Stimulated activated memory B cell treated with anti-CD40 and anti-IgM and Interleukin-4, amounts not matched to agents 10 μg/mL and 1 μg/mL and 100 μg/mL, for 72 hours (primary cell): ENCODE data around the gene PDGFRB.

Experiments
- ATAC-seq: fragments of 150-1000 bp; cut with Tn5 transposase; 2 replicates; pipeline ENCODE4 v1.10.0; 2021
- H3K27ac Mint-ChIP-seq: one replicate; pipeline ENCODE4 v1.8.0; 2022; ENCODE audit warnings: mild to moderate bottlenecking, mixed read lengths
- H3K27me3 Mint-ChIP-seq: one replicate; pipeline ENCODE4 v1.8.0; 2022; ENCODE audit warnings: mixed read lengths
- H3K36me3 Mint-ChIP-seq: one replicate; pipeline ENCODE4 v1.8.0; 2022; ENCODE audit warnings: mixed read lengths
- H3K4me1 Mint-ChIP-seq: one replicate; pipeline ENCODE4 v1.8.0; 2022; ENCODE audit warnings: mixed read lengths
- H3K4me3 Mint-ChIP-seq: one replicate; pipeline ENCODE4 v1.8.0; 2022; ENCODE audit warnings: mild to moderate bottlenecking, moderate library complexity, mixed read lengths
- H3K9me3 Mint-ChIP-seq: one replicate; pipeline ENCODE4 v1.8.0; 2022; ENCODE audit warnings: mixed read lengths

PDGFRB gene

GRCh38 chr5:150146862-150147601, 8.6 kb downstream of the PDGFRB start:
- no peaks in the 10 kb centered on the region for H3K36me3 Mint-ChIP-seq
- no peak for ATAC-seq
- H3K27me3 Mint-ChIP-seq, result peaks cover 9% of the 10 kb centered on the region
- H3K9me3 Mint-ChIP-seq, result no peaks in the 10 kb centered on the region
- no peak overlapping the region for H3K27ac Mint-ChIP-seq
- H3K4me3 Mint-ChIP-seq, result no peak overlapping the region
- H3K4me1 Mint-ChIP-seq, result peaks cover 5% of the 10 kb centered on the region

- no peak overlapping the region for H3K27ac Mint-ChIP-seq
These were observed 9.4 kb downstream of the PDGFRB start for GRCh38 chr5:150146235-150146634.

GRCh38 chr5:150144879-150145278, 10.8 kb downstream of the PDGFRB start:
- Mint-ChIP-seq H3K27ac (no peak overlapping the region), H3K4me3 (no peak overlapping the region), H3K4me1 (peaks cover 5% of the 10 kb centered on the region), H3K9me3 (no peaks in the 10 kb centered on the region), H3K27me3 (peaks cover 9% of the 10 kb centered on the region), H3K36me3 (no peaks in the 10 kb centered on the region)
- no peak for ATAC-seq

More at GRCh38 chr5:150146235-150146634, 9.4 kb downstream of the PDGFRB start:
- Mint-ChIP-seq H3K27me3 (peaks cover 9% of the 10 kb centered on the region), H3K36me3 (no peaks in the 10 kb centered on the region), H3K4me3 (no peak overlapping the region), H3K4me1 (peaks cover 5% of the 10 kb centered on the region), H3K9me3 (no peaks in the 10 kb centered on the region)
- ATAC-seq, result no peak

- Mint-ChIP-seq H3K9me3 (no peaks in the 10 kb centered on the region), H3K27me3 (peaks cover 9% of the 10 kb centered on the region), H3K27ac (peak overlapping the region; percentile 6), H3K36me3 (no peaks in the 10 kb centered on the region), H3K4me3 (no peak overlapping the region), H3K4me1 (peaks cover 5% of the 10 kb centered on the region)
- ATAC-seq, result no peak
These were observed 11.3 kb downstream of the PDGFRB start for GRCh38 chr5:150144246-150144801.

- no peak for ATAC-seq
- Mint-ChIP-seq H3K4me1 (peaks cover 5% of the 10 kb centered on the region), H3K27me3 (peaks cover 4% of the 10 kb centered on the region)
These were observed 12.0 kb downstream of the PDGFRB start for GRCh38 chr5:150143350-150144245.

GRCh38 chr5:150142959-150143349, 12.7 kb downstream of the PDGFRB start:
- no peak overlapping the region for H3K27ac Mint-ChIP-seq
- peaks cover under 1% of the 10 kb centered on the region for H3K27me3 Mint-ChIP-seq
- H3K9me3 Mint-ChIP-seq, result no peaks in the 10 kb centered on the region

More at GRCh38 chr5:150143350-150144245, 12.0 kb downstream of the PDGFRB start:
- Mint-ChIP-seq H3K9me3 (no peaks in the 10 kb centered on the region), H3K4me3 (no peak overlapping the region), H3K36me3 (no peaks in the 10 kb centered on the region), H3K27ac (peak overlapping the region; percentile 6)

GRCh38 chr5:150142185-150142958, 13.3 kb downstream of the PDGFRB start:
- no peak overlapping the region for H3K27ac Mint-ChIP-seq
- H3K4me1 Mint-ChIP-seq, result peaks cover 5% of the 10 kb centered on the region
- H3K4me3 Mint-ChIP-seq, result no peak overlapping the region
- peaks cover 7% of the 10 kb centered on the region for H3K27me3 Mint-ChIP-seq
- ATAC-seq, result no peak
- H3K36me3 Mint-ChIP-seq, result no peaks in the 10 kb centered on the region
- H3K9me3 Mint-ChIP-seq, result no peaks in the 10 kb centered on the region

More at GRCh38 chr5:150142959-150143349, 12.7 kb downstream of the PDGFRB start:
- peaks cover 5% of the 10 kb centered on the region for H3K4me1 Mint-ChIP-seq
- no peak for ATAC-seq
- no peaks in the 10 kb centered on the region for H3K36me3 Mint-ChIP-seq
- no peak overlapping the region for H3K4me3 Mint-ChIP-seq

GRCh38 chr5:150141544-150142184, 14.0 kb downstream of the PDGFRB start:
- Mint-ChIP-seq H3K4me1 (peaks cover 5% of the 10 kb centered on the region), H3K4me3 (no peak overlapping the region), H3K27ac (no peak overlapping the region), H3K36me3 (no peaks in the 10 kb centered on the region), H3K27me3 (peaks cover 9% of the 10 kb centered on the region), H3K9me3 (no peaks in the 10 kb centered on the region)
- ATAC-seq, result no peak

GRCh38 chr5:150140830-150141229, 14.8 kb downstream of the PDGFRB start:
- no peak for ATAC-seq
- H3K4me3 Mint-ChIP-seq, result no peak overlapping the region
- peaks cover 5% of the 10 kb centered on the region for H3K4me1 Mint-ChIP-seq
- H3K36me3 Mint-ChIP-seq, result no peaks in the 10 kb centered on the region
- no peaks in the 10 kb centered on the region for H3K9me3 Mint-ChIP-seq
- no peak overlapping the region for H3K27ac Mint-ChIP-seq
- H3K27me3 Mint-ChIP-seq, result peaks cover 9% of the 10 kb centered on the region

- Mint-ChIP-seq H3K27me3 (peaks cover 9% of the 10 kb centered on the region), H3K36me3 (no peaks in the 10 kb centered on the region), H3K4me3 (no peak overlapping the region), H3K27ac (no peak overlapping the region), H3K9me3 (no peaks in the 10 kb centered on the region), H3K4me1 (peaks cover 3% of the 10 kb centered on the region)
- no peak for ATAC-seq
These were observed 16.3 kb downstream of the PDGFRB start for GRCh38 chr5:150139334-150139733.

- no peak for ATAC-seq
- H3K4me1 Mint-ChIP-seq, result no peaks in the 10 kb centered on the region
- H3K27ac Mint-ChIP-seq, result no peak overlapping the region
- H3K4me3 Mint-ChIP-seq, result no peak overlapping the region
- H3K27me3 Mint-ChIP-seq, result peaks cover 9% of the 10 kb centered on the region
- H3K36me3 Mint-ChIP-seq, result no peaks in the 10 kb centered on the region
- H3K9me3 Mint-ChIP-seq, result no peaks in the 10 kb centered on the region
These were observed 16.9 kb downstream of the PDGFRB start for GRCh38 chr5:150138551-150139265.

- ATAC-seq, result no peak
- H3K27ac Mint-ChIP-seq, result no peak overlapping the region
- no peaks in the 10 kb centered on the region for H3K4me1 Mint-ChIP-seq
- no peak overlapping the region for H3K4me3 Mint-ChIP-seq
- H3K9me3 Mint-ChIP-seq, result no peaks in the 10 kb centered on the region
- H3K27me3 Mint-ChIP-seq, result peaks cover 9% of the 10 kb centered on the region
- no peaks in the 10 kb centered on the region for H3K36me3 Mint-ChIP-seq
These were observed 17.6 kb downstream of the PDGFRB start for GRCh38 chr5:150137997-150138396.

- no peak for ATAC-seq
- no peaks in the 10 kb centered on the region for H3K36me3 Mint-ChIP-seq
- H3K27me3 Mint-ChIP-seq, result peaks cover 9% of the 10 kb centered on the region
- H3K9me3 Mint-ChIP-seq, result no peaks in the 10 kb centered on the region
- H3K4me3 Mint-ChIP-seq, result no peak overlapping the region
- no peak overlapping the region for H3K27ac Mint-ChIP-seq
- H3K4me1 Mint-ChIP-seq, result no peaks in the 10 kb centered on the region
These were observed 18.3 kb downstream of the PDGFRB start for GRCh38 chr5:150137168-150137957.
